HCT116 (cell line): ENCODE measurements around the gene C1QL4. TPM values are rescaled to one million over a fixed set of nuclear protein-coding genes. Genes with fewer than 3 reads are reported as not detected.

ENCODE experiments used
- ATAC-seq: fragments of 200-7000 bp; cut with Tn5 transposase; 2 replicates; pipeline ENCODE4 v1.9.1; 2020; ENCODE audit warnings: mild to moderate bottlenecking, moderate library complexity
- BruUV-seq: library from RNA; stranded (reverse); fragments of 400-500 nt; replicated peaks from 2 replicates; lab custom pipeline; 2021; lab: Mats Ljungman, UMichigan
- CTCF ChIA-PET: fragments of 300-600 bp; sonication (Branson Sonifier 250); formaldehyde crosslinking; loops from one replicate; lab custom pipeline; 2021; ENCODE audit warnings: antibody characterized with exemption; lab: Charles Lee
- POLR2A ChIA-PET: fragments of 300-600, 350-600 bp; sonication (Branson Sonifier 250); formaldehyde crosslinking; loops from one replicate; lab custom pipeline; 2021; ENCODE audit warnings: antibody characterized with exemption; lab: Charles Lee
- RAD21 ChIA-PET, 2 experiments: fragments of 300-600 bp; sonication (Branson Sonifier 250); formaldehyde crosslinking; loops; one replicate each; lab custom pipeline; 2023; ENCODE audit warnings: low total read pairs in 2 of 2; ENCODE audit not compliant: uncharacterized antibody in 2 of 2, unreplicated experiment in 2 of 2, low non-redundant PET in 1 of 2; lab: Charles Lee
- DNase-seq: peaks from one replicate; pipeline ENCODE4 v3.0.0-alpha.2; 2010; ENCODE audit warnings: low read depth, low spot score
- H2AFZ ChIP-seq: fragments of 200-600 bp; shearing (Covaris generic), sonication (generic); 2 replicates; pipeline ENCODE4 v1.6.1; 2017; ENCODE audit warnings: low read depth, mixed run types, mixed read lengths, antibody characterized with exemption, low read length; ENCODE audit not compliant: poor library complexity, severe bottlenecking
- H3K27ac ChIP-seq: 2 replicates; pipeline ENCODE4 v1.5.1; 2012; ENCODE audit warnings: low read depth, low read length
- H3K27me3 ChIP-seq: fragments of 200-600 bp; sonication (generic); 2 replicates; pipeline ENCODE4 v1.6.1; 2016; ENCODE audit warnings: mixed run types, low read length, mixed read lengths; ENCODE audit not compliant: insufficient read depth
- H3K36me3 ChIP-seq, 2 experiments: fragments of 200-500 bp in 1 of 2; fragments of 200-600 bp in 1 of 2; sonication (Bioruptor generic) in 1 of 2; sonication (generic) in 1 of 2; 2 replicates each; pipeline versions ENCODE4 v1.5.1 to v1.6.1; 2014 to 2016; ENCODE audit warnings: low read length in 2 of 2, inconsistent platforms in 1 of 2, mixed read lengths in 1 of 2, mixed run types in 1 of 2; ENCODE audit not compliant: insufficient read depth in 2 of 2, control insufficient read depth in 1 of 2
- H3K4me1 ChIP-seq, 2 experiments: fragments of 200-600 bp in 1 of 2; sonication (generic) in 1 of 2; 2 replicates each; pipeline versions ENCODE4 v1.5.1 to v1.6.1; 2012 to 2017; ENCODE audit warnings: low read length in 2 of 2, inconsistent platforms in 1 of 2, mild to moderate bottlenecking in 1 of 2, mixed read lengths in 1 of 2, mixed run types in 1 of 2, moderate library complexity in 1 of 2; ENCODE audit not compliant: insufficient read depth in 2 of 2, control insufficient read depth in 1 of 2
- H3K4me2 ChIP-seq: fragments of 200-600 bp; sonication (generic); 2 replicates; pipeline ENCODE4 v1.6.1; 2017; ENCODE audit warnings: mixed run types, low read length, mixed read lengths
- H3K4me3 ChIP-seq, 2 experiments: fragments of 200-600 bp in 1 of 2; sonication (generic) in 1 of 2; replicated peaks in 1 of 2; 2 replicates each; pipeline ENCODE4 v1.5.1; 2011 to 2016; ENCODE audit warnings: low read length in 2 of 2, control low read depth in 1 of 2, low read depth in 1 of 2, mild to moderate bottlenecking in 1 of 2, mixed read lengths in 1 of 2, mixed run types in 1 of 2
- H3K79me2 ChIP-seq: fragments of 200-600 bp; sonication (generic); 2 replicates; pipeline ENCODE4 v1.6.1; 2017; ENCODE audit warnings: mild to moderate bottlenecking, mixed run types, low read length, moderate library complexity, mixed read lengths; ENCODE audit not compliant: insufficient read depth
- H3K9ac ChIP-seq: fragments of 200-600 bp; sonication (generic); 2 replicates; pipeline ENCODE4 v1.6.1; 2016; ENCODE audit warnings: low read length, mixed read lengths
- H3K9me2 ChIP-seq: fragments of 200-600 bp; sonication (generic), shearing (Covaris generic); 2 replicates; pipeline ENCODE4 v1.6.1; 2017; ENCODE audit warnings: mixed run types, mild to moderate bottlenecking, moderate library complexity; ENCODE audit not compliant: insufficient read depth
- H3K9me3 ChIP-seq, 2 experiments: fragments of 200-500 bp in 1 of 2; fragments of 200-600 bp in 1 of 2; sonication (Bioruptor generic) in 1 of 2; sonication (generic) in 1 of 2; 2 replicates each; pipeline ENCODE4 v1.6.1; 2014 to 2017; ENCODE audit warnings: low read length in 2 of 2, mixed read lengths in 2 of 2, inconsistent platforms in 1 of 2, low read depth in 1 of 2, mild to moderate bottlenecking in 1 of 2, mixed run types in 1 of 2, moderate library complexity in 1 of 2; ENCODE audit not compliant: control insufficient read depth in 1 of 2, insufficient read depth in 1 of 2
- H4K20me1 ChIP-seq: fragments of 200-600 bp; sonication (generic), shearing (Covaris generic); 2 replicates; pipeline ENCODE4 v1.6.1; 2017; ENCODE audit warnings: mixed run types, mild to moderate bottlenecking, moderate library complexity; ENCODE audit not compliant: insufficient read depth
- CBX3 ChIP-seq: IDR thresholded peaks from 2 replicates; pipeline ENCODE4 v1.6.1; 2012; ENCODE audit warnings: low read depth
- CEBPB ChIP-seq: IDR thresholded peaks from 2 replicates; pipeline ENCODE4 v1.6.1; 2012; ENCODE audit warnings: low read depth
- EGR1 ChIP-seq: IDR thresholded peaks from 2 replicates; pipeline ENCODE4 v1.6.1; 2012; ENCODE audit warnings: low read depth
- ELF1 ChIP-seq: IDR thresholded peaks from 2 replicates; pipeline ENCODE4 v1.6.1; 2012; ENCODE audit warnings: low read depth, borderline replicate concordance
- FOSL1 ChIP-seq: IDR thresholded peaks from 2 replicates; pipeline ENCODE4 v1.6.1; 2012; ENCODE audit warnings: low read depth
- JUND ChIP-seq: IDR thresholded peaks from 2 replicates; pipeline ENCODE4 v1.6.1; 2012
- POLR2A ChIP-seq: IDR thresholded peaks from 2 replicates; pipeline ENCODE4 v1.7.0; 2011; ENCODE audit warnings: borderline replicate concordance; ENCODE audit not compliant: insufficient read depth, insufficient read length; ENCODE audit errors: extremely low read depth
- RAD21 ChIP-seq: IDR thresholded peaks from 2 replicates; pipeline ENCODE4 v1.6.1; 2012; ENCODE audit warnings: low read depth, mild to moderate bottlenecking
- SP1 ChIP-seq: IDR thresholded peaks from 2 replicates; pipeline ENCODE4 v1.6.1; 2012; ENCODE audit warnings: low read depth
- SRF ChIP-seq: IDR thresholded peaks from 2 replicates; pipeline ENCODE4 v1.6.1; 2012; ENCODE audit warnings: low read depth
- TCF7L2 ChIP-seq: IDR thresholded peaks from 2 replicates; pipeline ENCODE4 v1.7.0; 2011; ENCODE audit warnings: borderline replicate concordance, inconsistent platforms; ENCODE audit not compliant: insufficient read depth, insufficient read length; ENCODE audit errors: extremely low read depth
- YY1 ChIP-seq: IDR thresholded peaks from 2 replicates; pipeline ENCODE4 v1.6.1; 2011; ENCODE audit warnings: low read length, low read depth, moderate library complexity, mild to moderate bottlenecking; ENCODE audit not compliant: insufficient replicate concordance; ENCODE audit errors: extremely low read depth
- ZFX ChIP-seq: fragments of 450-650 bp; IDR thresholded peaks from 2 replicates; pipeline ENCODE4 v1.6.1; 2017
- ZNF274 ChIP-seq: fragments of 200-500 bp; sonication (Bioruptor generic); IDR thresholded peaks from 2 replicates; pipeline ENCODE4 v1.6.1; 2014; ENCODE audit warnings: mild to moderate bottlenecking, low read depth, low read length, inconsistent platforms
- intact Hi-C: fragments of 100-400 bp; cut with micrococcal nuclease; formaldehyde crosslinking; loops from 2 replicates; pipeline ENCODE4 v1.10.0; 2022
- total RNA-seq: library from RNA; stranded (reverse); gene quantifications from one replicate; pipeline ENCODE4 v1.2.1, GENCODE V29; 2021; ENCODE audit not compliant: unreplicated experiment
- TF ChIP-seq, protein P1 (sequence below): IDR thresholded peaks from 2 replicates; pipeline ENCODE4 v1.6.1; 2011; ENCODE audit warnings: mild to moderate bottlenecking, low read length, moderate library complexity; ENCODE audit not compliant: insufficient replicate concordance; ENCODE audit errors: extremely low read depth
- TF ChIP-seq, protein P2 (sequence below): IDR thresholded peaks from 2 replicates; pipeline ENCODE4 v1.6.1; 2012; ENCODE audit warnings: low read depth
- TF ChIP-seq, protein P3 (sequence below), 3 experiments: fragments of 200-600 bp in 1 of 3; sonication (generic) in 1 of 3; IDR thresholded peaks in 2 of 3; conservative IDR thresholded peaks in 1 of 3; 2 replicates each; pipeline ENCODE4 v1.5.1; 2012 to 2017; ENCODE audit warnings: low read depth in 2 of 3, low read length in 2 of 3, antibody characterized with exemption in 1 of 3, borderline replicate concordance in 1 of 3, control low read depth in 1 of 3, mild to moderate bottlenecking in 1 of 3, mixed read lengths in 1 of 3, mixed run types in 1 of 3, moderate library complexity in 1 of 3; ENCODE audit not compliant: insufficient read depth in 1 of 3
- TF ChIP-seq, protein P4 (sequence below): IDR thresholded peaks from 2 replicates; pipeline ENCODE4 v1.6.1; 2012

Gene C1QL4
- total RNA-seq, 1 experiment from 2014 or later: 8.1 TPM

DNA sequence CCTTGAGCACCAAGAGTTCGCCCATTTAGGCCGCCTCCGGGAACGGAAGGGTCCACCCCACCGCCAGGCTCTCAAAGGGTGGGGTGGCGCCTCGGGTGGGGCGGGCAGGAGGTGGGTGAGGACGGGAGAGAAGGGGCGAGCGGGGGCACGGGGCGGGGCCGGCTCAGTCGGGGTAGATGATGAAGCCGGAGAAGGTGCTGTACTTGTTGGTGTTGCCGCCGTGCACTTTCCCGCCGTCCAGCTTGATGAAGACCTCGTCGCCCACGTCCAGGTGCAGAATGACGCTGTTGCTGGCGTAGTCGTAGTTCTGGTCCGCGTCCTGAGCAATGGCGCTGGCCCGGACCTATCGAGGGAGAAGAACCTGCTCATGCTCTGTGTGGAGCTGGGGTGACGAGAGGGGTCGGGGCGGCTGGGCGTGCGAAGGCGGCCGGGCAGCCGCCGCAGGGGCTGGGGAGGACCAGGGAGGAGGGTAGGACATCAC, 4.1 kb downstream of the C1QL4 start:
- Histone ChIP-seq H3K27ac (no peak overlapping the region), H3K36me3 (peaks cover 2 to 14% of the 10 kb centered on the region in 2 experiments; a peak in 2 of 4 replicates), H3K9ac (no peak overlapping the region), H3K4me1 (peaks cover 5 to 23% of the 10 kb centered on the region in 2 experiments; a peak in 3 of 4 replicates), H3K4me2 (no peak overlapping the region), H3K79me2 (no peaks in the 10 kb centered on the region), H3K4me3 (no peak overlapping the region), H3K9me2 (no peaks in the 10 kb centered on the region), H3K27me3 (no peaks in the 10 kb centered on the region), H4K20me1 (no peaks in the 10 kb centered on the region), H3K9me3 (no peaks in the 10 kb centered on the region), H2AFZ (no peak overlapping the region)
- ChIA-PET POLR2A (interaction anchor here (1.0 kb wide), 1 partner anchor 36 kb away, joined by 5 read pairs; no protein-coding TSS in a partner anchor), CTCF (interaction anchor here (2.1 to 3.5 kb wide), 5 partner anchors 9 to 181 kb away, joined by 29 to 80 read pairs (median 45); partner anchors contain the start of genes DNAJC22 and TROAP), RAD21 (no interaction called here)
- intact Hi-C loops: no loop called here
- no peak for TF ChIP-seq SP1
- TF ChIP-seq, protein P1, sequence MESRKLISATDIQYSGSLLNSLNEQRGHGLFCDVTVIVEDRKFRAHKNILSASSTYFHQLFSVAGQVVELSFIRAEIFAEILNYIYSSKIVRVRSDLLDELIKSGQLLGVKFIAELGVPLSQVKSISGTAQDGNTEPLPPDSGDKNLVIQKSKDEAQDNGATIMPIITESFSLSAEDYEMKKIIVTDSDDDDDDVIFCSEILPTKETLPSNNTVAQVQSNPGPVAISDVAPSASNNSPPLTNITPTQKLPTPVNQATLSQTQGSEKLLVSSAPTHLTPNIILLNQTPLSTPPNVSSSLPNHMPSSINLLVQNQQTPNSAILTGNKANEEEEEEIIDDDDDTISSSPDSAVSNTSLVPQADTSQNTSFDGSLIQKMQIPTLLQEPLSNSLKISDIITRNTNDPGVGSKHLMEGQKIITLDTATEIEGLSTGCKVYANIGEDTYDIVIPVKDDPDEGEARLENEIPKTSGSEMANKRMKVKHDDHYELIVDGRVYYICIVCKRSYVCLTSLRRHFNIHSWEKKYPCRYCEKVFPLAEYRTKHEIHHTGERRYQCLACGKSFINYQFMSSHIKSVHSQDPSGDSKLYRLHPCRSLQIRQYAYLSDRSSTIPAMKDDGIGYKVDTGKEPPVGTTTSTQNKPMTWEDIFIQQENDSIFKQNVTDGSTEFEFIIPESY: no peak
- TF ChIP-seq ZNF274: no peak
- no peak for TF ChIP-seq CBX3
- no peak for TF ChIP-seq CEBPB
- TF ChIP-seq YY1: no peak
- no peak for TF ChIP-seq ELF1
- TF ChIP-seq ZFX: no peak
- TF ChIP-seq RAD21: no peak
- TF ChIP-seq, protein P2, sequence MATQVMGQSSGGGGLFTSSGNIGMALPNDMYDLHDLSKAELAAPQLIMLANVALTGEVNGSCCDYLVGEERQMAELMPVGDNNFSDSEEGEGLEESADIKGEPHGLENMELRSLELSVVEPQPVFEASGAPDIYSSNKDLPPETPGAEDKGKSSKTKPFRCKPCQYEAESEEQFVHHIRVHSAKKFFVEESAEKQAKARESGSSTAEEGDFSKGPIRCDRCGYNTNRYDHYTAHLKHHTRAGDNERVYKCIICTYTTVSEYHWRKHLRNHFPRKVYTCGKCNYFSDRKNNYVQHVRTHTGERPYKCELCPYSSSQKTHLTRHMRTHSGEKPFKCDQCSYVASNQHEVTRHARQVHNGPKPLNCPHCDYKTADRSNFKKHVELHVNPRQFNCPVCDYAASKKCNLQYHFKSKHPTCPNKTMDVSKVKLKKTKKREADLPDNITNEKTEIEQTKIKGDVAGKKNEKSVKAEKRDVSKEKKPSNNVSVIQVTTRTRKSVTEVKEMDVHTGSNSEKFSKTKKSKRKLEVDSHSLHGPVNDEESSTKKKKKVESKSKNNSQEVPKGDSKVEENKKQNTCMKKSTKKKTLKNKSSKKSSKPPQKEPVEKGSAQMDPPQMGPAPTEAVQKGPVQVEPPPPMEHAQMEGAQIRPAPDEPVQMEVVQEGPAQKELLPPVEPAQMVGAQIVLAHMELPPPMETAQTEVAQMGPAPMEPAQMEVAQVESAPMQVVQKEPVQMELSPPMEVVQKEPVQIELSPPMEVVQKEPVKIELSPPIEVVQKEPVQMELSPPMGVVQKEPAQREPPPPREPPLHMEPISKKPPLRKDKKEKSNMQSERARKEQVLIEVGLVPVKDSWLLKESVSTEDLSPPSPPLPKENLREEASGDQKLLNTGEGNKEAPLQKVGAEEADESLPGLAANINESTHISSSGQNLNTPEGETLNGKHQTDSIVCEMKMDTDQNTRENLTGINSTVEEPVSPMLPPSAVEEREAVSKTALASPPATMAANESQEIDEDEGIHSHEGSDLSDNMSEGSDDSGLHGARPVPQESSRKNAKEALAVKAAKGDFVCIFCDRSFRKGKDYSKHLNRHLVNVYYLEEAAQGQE: no peak
- TF ChIP-seq, protein P3, sequence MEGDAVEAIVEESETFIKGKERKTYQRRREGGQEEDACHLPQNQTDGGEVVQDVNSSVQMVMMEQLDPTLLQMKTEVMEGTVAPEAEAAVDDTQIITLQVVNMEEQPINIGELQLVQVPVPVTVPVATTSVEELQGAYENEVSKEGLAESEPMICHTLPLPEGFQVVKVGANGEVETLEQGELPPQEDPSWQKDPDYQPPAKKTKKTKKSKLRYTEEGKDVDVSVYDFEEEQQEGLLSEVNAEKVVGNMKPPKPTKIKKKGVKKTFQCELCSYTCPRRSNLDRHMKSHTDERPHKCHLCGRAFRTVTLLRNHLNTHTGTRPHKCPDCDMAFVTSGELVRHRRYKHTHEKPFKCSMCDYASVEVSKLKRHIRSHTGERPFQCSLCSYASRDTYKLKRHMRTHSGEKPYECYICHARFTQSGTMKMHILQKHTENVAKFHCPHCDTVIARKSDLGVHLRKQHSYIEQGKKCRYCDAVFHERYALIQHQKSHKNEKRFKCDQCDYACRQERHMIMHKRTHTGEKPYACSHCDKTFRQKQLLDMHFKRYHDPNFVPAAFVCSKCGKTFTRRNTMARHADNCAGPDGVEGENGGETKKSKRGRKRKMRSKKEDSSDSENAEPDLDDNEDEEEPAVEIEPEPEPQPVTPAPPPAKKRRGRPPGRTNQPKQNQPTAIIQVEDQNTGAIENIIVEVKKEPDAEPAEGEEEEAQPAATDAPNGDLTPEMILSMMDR (IDR thresholded peaks at IDR 0.05 in 2 of 3, conservative IDR thresholded peaks at IDR 0.05 in 1 of 3; ENCODE audit: borderline replicate concordance in 1 of 3, insufficient read depth in 1 of 3, low read depth in 2 of 3, low read length in 2 of 3): no peak
- TF ChIP-seq TCF7L2: no peak
- no peak for TF ChIP-seq JUND
- TF ChIP-seq FOSL1: no peak
- TF ChIP-seq EGR1: no peak
- no peak for TF ChIP-seq POLR2A
- no peak for TF ChIP-seq SRF
- TF ChIP-seq, protein P4, sequence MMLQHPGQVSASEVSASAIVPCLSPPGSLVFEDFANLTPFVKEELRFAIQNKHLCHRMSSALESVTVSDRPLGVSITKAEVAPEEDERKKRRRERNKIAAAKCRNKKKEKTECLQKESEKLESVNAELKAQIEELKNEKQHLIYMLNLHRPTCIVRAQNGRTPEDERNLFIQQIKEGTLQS: no peak
- DNase-seq (no peak), ATAC-seq (no peak)
- no TSS peak for BruUV-seq
